Heart left ventricle (tissue), 16 donors: Measurements from ENCODE around the gene ERN1. TPM values are rescaled to one million over a fixed set of nuclear protein-coding genes. Genes with fewer than 3 reads are reported as not detected.
A peak's percentile ranks its signal among the peaks of the same experiment; 100 is the strongest.

Experiments used
- ATAC-seq, 4 donors: fragments of 200-7000 bp; cut with Tn5 transposase; one replicate each; pipeline ENCODE4 v1.9.1; 2020 to 2022; ENCODE audit warnings: moderate library complexity in 4 of 4, mild to moderate bottlenecking in 3 of 4, moderate number of reproducible peaks in 1 of 4
- DNase-seq, 5 donors: peaks; one replicate each; pipeline ENCODE4 v3.0.0-alpha.2; 2020
- H3K27ac ChIP-seq, 12 donors: fragments of 200-600 bp; sonication (generic) in 4 of 12; one replicate each; pipeline versions ENCODE4 v1.5.0 to v1.8.0; 2016 to 2022; ENCODE audit warnings: mild to moderate bottlenecking in 2 of 12
- H3K27me3 ChIP-seq, 9 donors: fragments of 200-600 bp; sonication (generic) in 2 of 9; one replicate each; pipeline versions ENCODE4 v1.5.1 to v1.8.0; 2016 to 2022; ENCODE audit warnings: mild to moderate bottlenecking in 3 of 9
- H3K36me3 ChIP-seq, 9 donors: fragments of 200-600 bp; sonication (generic) in 2 of 9; one replicate each; pipeline versions ENCODE4 v1.5.0 to v1.8.0; 2018 to 2022; ENCODE audit warnings: mild to moderate bottlenecking in 2 of 9
- H3K4me1 ChIP-seq, 12 donors: fragments of 200-600 bp; sonication (generic) in 4 of 12; one replicate each; pipeline versions ENCODE4 v1.5.0 to v1.8.0; 2016 to 2022; ENCODE audit warnings: mild to moderate bottlenecking in 3 of 12
- H3K4me3 ChIP-seq, 12 donors: fragments of 200-600 bp; sonication (generic) in 4 of 12; one replicate each; pipeline versions ENCODE4 v1.5.0 to v1.8.0; 2017 to 2022; ENCODE audit warnings: mild to moderate bottlenecking in 9 of 12, moderate library complexity in 4 of 12
- H3K9me3 ChIP-seq, 12 donors: fragments of 200-600 bp; sonication (generic) in 4 of 12; one replicate each; pipeline versions ENCODE4 v1.5.0 to v1.8.0; 2016 to 2022; ENCODE audit warnings: mild to moderate bottlenecking in 1 of 12
- POLR2A ChIP-seq, 2 donors: fragments of 450-650 bp; IDR thresholded peaks; one replicate each; pipeline ENCODE4 v1.6.1; 2017; ENCODE audit warnings: antibody characterized with exemption in 2 of 2, mild to moderate bottlenecking in 2 of 2, moderate library complexity in 2 of 2
- WGBS, 4 donors: extraction: QIAGEN DNeasy Blood & Tissue Kit in 2 of 4; methylation state at CpG; one replicate each; pipeline versions ENCODE4 v1.1.5 to v1.1.7; 2013 to 2018; 5-methylcytosine and 5-hydroxymethylcytosine counted together
- intact Hi-C, 10 donors: fragments of 100-400 bp; cut with DNase I; formaldehyde crosslinking; loops; one replicate each; pipeline versions ENCODE4 v1.11.1 to v1.14.2; 2022
- polyA plus RNA-seq, 2 donors: library from polyadenylated mRNA; stranded (reverse); fragments of 200-250 nt; gene quantifications; one replicate each; pipeline ENCODE4 v1.2.3, GENCODE V29; 2013
- total RNA-seq, 9 donors: library from RNA; depleted of rRNA in 2 of 9; stranded (reverse); fragments of >200 nt in 2 of 9; fragmentation: NEBNext Ultra II Directional in 3 of 9; extraction: Animal tissue kit (Norgen Biotek cat#: 25700) in 3 of 9; gene quantifications; one replicate each; pipeline versions ENCODE4 v1.1.0 to v1.2.4, GENCODE V29; 2016 to 2023
- TF ChIP-seq, protein P1 (sequence below), 12 donors: fragments of 200-600 bp; sonication (generic) in 4 of 12; IDR thresholded peaks; one replicate each; pipeline versions ENCODE4 v1.5.0 to v1.8.0; 2018 to 2022; ENCODE audit warnings: antibody characterized with exemption in 12 of 12, mild to moderate bottlenecking in 5 of 12
- donor health status: ischemic (EF 13 %, LVEDD 7.1; RV severe dilation, severe dysfunction).
- donor health status: healthy with polysubstance abuse.
- donor health status: DM: no; HTN: yes; CAD: no.
- donor health status: DM: no; HTN: no; CAD: no.
- donor health status: ischemic (EF 25% LVEDD 6.9; RV normal size, moderate dysfunction).
- donor health status: ischemic (EF 25% LVEDD 5.7; RV mildly dilated, moderate dysfunction).
- donor health status: healthy.
- donor health status: DM: yes; HTN: yes; CAD: no.
- donor health status: ischemic (EF 35%, LVEDD 5.7; RV mildly dilated, moderate dysfunction).
- donor health status: nonischemic (EF 11% LVEDD 7.7; RV severe dilation, severe dysfunction).
- donor health status: DM: yes; HTN: yes; CAD: no.
- donor health status: PGD.
- donor health status: ischemic (EF 29% LVEDD 5.4; RV normal size, mild dysfunction).
- donor health status: nonischemic (EF 23%, LVEDD 6.1; RV moderate dilation, normal function).

ERN1 gene
- total and polyA plus RNA-seq, 11 donors = 1.5 to 18.7 (median 7.4) TPM

DNA sequence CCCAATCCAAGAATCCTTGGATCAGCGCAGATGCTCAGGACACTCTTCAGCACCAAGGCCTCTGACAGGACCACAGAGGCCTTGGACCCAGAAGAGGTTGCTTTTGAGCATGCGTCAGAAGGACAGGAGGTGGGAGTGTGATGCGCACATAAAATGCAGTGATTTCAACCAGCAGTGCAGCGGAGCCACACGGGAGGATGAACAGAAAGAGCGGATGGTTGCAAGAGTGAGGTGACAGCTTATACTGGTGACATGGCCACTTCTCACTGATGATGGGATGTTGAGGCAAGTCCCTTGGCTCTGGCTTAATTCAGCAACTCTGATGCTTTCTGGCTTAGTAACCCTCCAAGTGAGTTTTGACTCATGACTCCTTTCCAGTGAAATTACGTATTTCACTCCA lies 25.2 kb upstream of the ERN1 start:
- no peaks in the 10 kb centered on the region for H3K9me3 ChIP-seq
- H3K36me3 ChIP-seq = peaks cover 0 to 33% (median 14%) of the 10 kb centered on the region in 9 donors
- no peak for ATAC-seq
- peaks cover 34 to 93% (median 80%) of the 10 kb centered on the region in 12 donors for H3K4me1 ChIP-seq
- TF ChIP-seq POLR2A (IDR thresholded peaks at IDR 0.05) = no peak
- TF ChIP-seq, protein P1, sequence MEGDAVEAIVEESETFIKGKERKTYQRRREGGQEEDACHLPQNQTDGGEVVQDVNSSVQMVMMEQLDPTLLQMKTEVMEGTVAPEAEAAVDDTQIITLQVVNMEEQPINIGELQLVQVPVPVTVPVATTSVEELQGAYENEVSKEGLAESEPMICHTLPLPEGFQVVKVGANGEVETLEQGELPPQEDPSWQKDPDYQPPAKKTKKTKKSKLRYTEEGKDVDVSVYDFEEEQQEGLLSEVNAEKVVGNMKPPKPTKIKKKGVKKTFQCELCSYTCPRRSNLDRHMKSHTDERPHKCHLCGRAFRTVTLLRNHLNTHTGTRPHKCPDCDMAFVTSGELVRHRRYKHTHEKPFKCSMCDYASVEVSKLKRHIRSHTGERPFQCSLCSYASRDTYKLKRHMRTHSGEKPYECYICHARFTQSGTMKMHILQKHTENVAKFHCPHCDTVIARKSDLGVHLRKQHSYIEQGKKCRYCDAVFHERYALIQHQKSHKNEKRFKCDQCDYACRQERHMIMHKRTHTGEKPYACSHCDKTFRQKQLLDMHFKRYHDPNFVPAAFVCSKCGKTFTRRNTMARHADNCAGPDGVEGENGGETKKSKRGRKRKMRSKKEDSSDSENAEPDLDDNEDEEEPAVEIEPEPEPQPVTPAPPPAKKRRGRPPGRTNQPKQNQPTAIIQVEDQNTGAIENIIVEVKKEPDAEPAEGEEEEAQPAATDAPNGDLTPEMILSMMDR (IDR thresholded peaks at IDR 0.05) = no peak
- peak overlapping the region; percentile 87 to 97 (median 93) for H3K27ac ChIP-seq
- H3K27me3 ChIP-seq = no peaks in the 10 kb centered on the region
- intact Hi-C loops = loop anchor here in 4 of 10 donors (1.0 to 10.0 kb wide), 5 partner anchors 50 to 350 kb away; partner anchors contain the start of genes TEX2 (in 2 of the 4), CEP95 (in 1 of the 4) and DDX5 (in 1 of the 4)
- no peak overlapping the region for H3K4me3 ChIP-seq
- DNase-seq = no peak
- WGBS, 4 donors = 78 to 88% (median 84%) methylated on average over 7 of the region's 7 CpGs

DNA sequence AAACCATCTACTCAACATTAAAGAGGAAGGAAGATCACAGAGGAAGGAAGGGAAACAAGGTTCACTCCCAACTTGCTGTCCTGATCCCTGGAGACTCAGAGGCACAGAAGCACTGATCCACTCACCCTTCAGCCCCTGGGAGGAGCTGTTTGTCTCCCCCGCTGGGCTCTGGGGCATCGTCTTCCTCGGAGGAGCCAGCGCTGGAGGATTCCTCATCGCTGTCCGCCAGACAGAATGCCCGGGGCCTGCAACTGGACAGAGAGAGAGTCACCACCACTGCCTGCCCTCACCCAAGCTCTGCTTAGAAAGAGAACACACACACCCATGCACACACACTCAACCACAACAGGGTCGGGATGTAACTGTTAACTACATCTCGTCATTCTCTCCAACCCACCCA lies 24.8 kb upstream of the ERN1 start:
- Histone ChIP-seq H3K27me3 (no peaks in the 10 kb centered on the region), H3K27ac (peak overlapping the region; percentile 87 to 97 (median 93)), H3K4me1 (peaks cover 34 to 94% (median 81%) of the 10 kb centered on the region in 12 donors), H3K36me3 (peaks cover 0 to 36% (median 14%) of the 10 kb centered on the region in 9 donors), H3K9me3 (no peaks in the 10 kb centered on the region), H3K4me3 (no peak overlapping the region)
- DNase-seq (peak in 1 of 5 donors; percentile 48), ATAC-seq (no peak)
- TF ChIP-seq, protein P1 (IDR thresholded peaks at IDR 0.05) = peak in 1 of 12 donors; percentile 12
- TF ChIP-seq POLR2A (IDR thresholded peaks at IDR 0.05) = no peak
- 42 to 64% (median 53%) methylated on average over 9 of the region's 9 CpGs for whole genome bisulfite sequencing, 4 donors
- intact Hi-C loops = loop anchor here in 4 of 10 donors (1.0 to 10.0 kb wide), 7 partner anchors 50 to 350 kb away; partner anchors contain the start of genes TEX2 (in 2 of the 4), CEP95 (in 1 of the 4) and DDX5 (in 1 of the 4)

DNA sequence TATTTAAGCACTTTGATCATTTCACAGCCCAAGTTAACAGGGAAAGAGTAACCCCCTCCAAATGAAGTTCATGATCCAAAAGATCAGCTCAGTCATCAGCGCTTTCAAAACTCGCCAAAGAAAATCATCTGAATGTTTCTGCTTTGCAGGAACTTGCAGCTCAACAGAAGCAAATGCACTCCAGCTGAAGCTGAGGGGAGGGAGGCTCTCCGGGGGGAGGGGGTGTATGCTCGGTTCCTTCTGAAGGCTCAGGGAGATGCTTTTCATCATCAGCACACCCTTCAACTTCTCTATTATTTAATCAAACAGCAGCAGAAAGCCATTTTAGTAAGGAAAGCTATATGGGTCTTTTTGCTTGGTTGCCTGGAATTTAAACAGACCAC lies 24.4 kb upstream of the ERN1 start:
- H3K4me3 ChIP-seq = no peak overlapping the region
- ATAC-seq (no peak), DNase-seq (no peak)
- TF ChIP-seq, protein P1 (IDR thresholded peaks at IDR 0.05) = no peak
- TF ChIP-seq POLR2A (IDR thresholded peaks at IDR 0.05) = no peak
- peaks cover 34 to 93% (median 79%) of the 10 kb centered on the region in 12 donors for H3K4me1 ChIP-seq
- H3K36me3 ChIP-seq = peaks cover 0 to 39% (median 14%) of the 10 kb centered on the region in 9 donors
- no peaks in the 10 kb centered on the region for H3K9me3 ChIP-seq
- H3K27me3 ChIP-seq = no peaks in the 10 kb centered on the region
- H3K27ac ChIP-seq = peak overlapping the region; percentile 87 to 97 (median 93)
- 22 to 53% (median 42%) methylated on average over 4 of the region's 4 CpGs for WGBS, 4 donors
- intact Hi-C loops = loop anchor here in 3 of 10 donors (5.0 to 10.0 kb wide), 5 partner anchors 50 to 350 kb away; partner anchors contain the start of genes CEP95 (in 1 of the 3) and DDX5 (in 1 of the 3)

DNA sequence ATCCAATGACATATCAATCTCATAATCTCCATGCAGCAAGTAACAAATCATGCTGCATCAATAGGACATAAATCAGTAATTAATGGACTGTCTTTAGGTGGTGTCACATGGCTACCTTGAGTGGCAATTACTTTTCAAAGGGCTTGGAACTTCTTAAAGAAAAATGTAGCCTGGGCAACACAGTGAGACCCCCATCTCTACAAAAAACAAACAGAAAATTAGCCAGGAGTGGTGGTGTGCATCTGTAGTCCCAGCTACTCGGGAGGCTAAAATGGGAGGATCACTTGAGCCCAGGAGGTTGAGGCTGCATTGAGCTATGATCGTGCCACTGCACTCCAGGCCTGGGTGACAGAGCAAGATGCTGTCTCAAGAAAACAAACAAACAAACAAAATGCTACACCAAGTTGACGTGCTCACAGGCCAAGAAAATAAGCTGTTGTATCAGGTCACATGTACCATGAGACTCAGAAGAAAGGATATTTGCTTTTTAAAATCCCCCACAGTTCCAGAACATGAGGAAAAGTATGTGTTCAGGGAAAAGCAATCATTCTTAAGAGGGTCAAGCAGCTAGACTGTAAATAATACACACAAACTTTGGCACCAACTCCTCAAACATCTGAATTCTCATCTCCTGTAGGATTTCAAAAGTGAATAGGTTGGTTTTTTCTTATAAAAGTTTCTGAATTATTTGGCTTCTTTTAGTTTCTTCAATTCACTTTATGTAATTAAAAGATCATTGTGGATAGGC lies 23.8 kb upstream of the ERN1 start:
- intact Hi-C loops = loop anchor here in 4 of 10 donors (2.0 to 10.0 kb wide), 6 partner anchors 51 to 351 kb away; partner anchors contain the start of genes CEP95 (in 1 of the 4) and DDX5 (in 1 of the 4)
- H3K27ac ChIP-seq = peak overlapping the region; percentile 87 to 97 (median 93)

More for the DNA sequence above, 23.8 kb upstream of the ERN1 start:
- no peak overlapping the region for H3K4me3 ChIP-seq
- H3K9me3 ChIP-seq = no peaks in the 10 kb centered on the region
- ATAC-seq (no peak), DNase-seq (no peak)
- 75 to 85% (median 82%) methylated on average over 3 of the region's 3 CpGs for WGBS, 4 donors
- H3K36me3 ChIP-seq = peaks cover 0 to 43% (median 18%) of the 10 kb centered on the region in 9 donors
- H3K27me3 ChIP-seq = no peaks in the 10 kb centered on the region
- TF ChIP-seq, protein P1 (IDR thresholded peaks at IDR 0.05) = no peak
- TF ChIP-seq POLR2A (IDR thresholded peaks at IDR 0.05) = no peak
- peaks cover 34 to 91% (median 75%) of the 10 kb centered on the region in 12 donors for H3K4me1 ChIP-seq
